SH-SY5Y (cell line): Measurements from ENCODE around the gene MAP1LC3B2.

Experiments used
- GATA2 ChIP-seq: IDR thresholded peaks from 2 replicates; pipeline ENCODE4 v1.6.1; 2011; ENCODE audit warnings: mild to moderate bottlenecking, low read depth, low read length
- GATA3 ChIP-seq: IDR thresholded peaks from 2 replicates; pipeline ENCODE4 v1.6.1; 2011; ENCODE audit warnings: low read depth, mild to moderate bottlenecking, low read length, moderate library complexity

DNA sequence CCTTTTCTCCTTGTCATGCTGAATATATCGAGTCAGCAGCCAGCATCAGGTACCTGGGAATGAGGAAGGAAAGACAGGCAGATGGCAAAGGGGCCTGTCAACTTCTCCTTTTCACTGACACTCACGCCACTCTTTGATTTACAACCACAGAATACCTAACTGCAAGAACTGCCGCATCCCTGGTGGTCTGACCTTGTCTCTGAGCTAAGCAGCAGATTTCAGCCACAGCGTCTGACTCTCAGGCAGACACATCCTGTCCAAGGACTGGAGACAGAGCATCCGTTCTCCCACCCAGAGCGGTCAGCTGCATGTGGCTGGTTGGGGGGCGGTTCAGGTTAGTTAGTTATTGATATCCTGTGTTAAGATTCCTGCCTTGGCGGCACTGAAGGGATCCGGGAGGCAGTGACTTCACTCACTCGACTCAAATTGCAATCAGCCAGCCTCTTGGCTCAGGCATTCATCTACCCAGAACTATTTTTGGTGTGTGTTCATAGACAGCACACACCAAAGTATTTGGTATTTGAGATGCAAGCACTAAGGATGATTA is 11.2 kb upstream of the MAP1LC3B2 start:
- TF ChIP-seq GATA2 = no peak
- no peak for TF ChIP-seq GATA3
